ENCODE data around the gene NAV1.

GRCh38 chr1:201583663-201584062 lies 44.7 kb downstream of the NAV1 start:
- TF ChIP-seq EZH2 (optimal IDR thresholded peaks at IDR 0.05; ENCODE audit: low read depth, low read length), result no peak
- no peak for TF ChIP-seq CTCF (IDR thresholded peaks at IDR 0.05; ENCODE audit: low read length)
